A549 (cell line): Measurements from ENCODE around the gene PYROXD2. TPM values are rescaled to one million over a fixed set of nuclear protein-coding genes. Genes with fewer than 3 reads are reported as not detected.

Experiments
- ATAC-seq, 2 experiments: fragments of 200-7000 bp in 1 of 2; fragments of >200 bp in 1 of 2; cut with Nextera tagmentation in 1 of 2; cut with Tn5 transposase in 1 of 2; 3 replicates each; pipeline versions ENCODE4 v1.8.0 to v1.9.1; 2018 to 2020; ENCODE audit warnings: mild to moderate bottlenecking in 1 of 2, moderate library complexity in 1 of 2
- CTCF ChIA-PET: fragments of 300-600 bp; sonication (Branson Sonifier 250); formaldehyde crosslinking; extraction: SDS; loops from one replicate; lab custom pipeline; 2021; ENCODE audit warnings: antibody characterized with exemption, inconsistent platforms; lab: Yijun Ruan, JAX
- POLR2A ChIA-PET: fragments of 350-600 bp; formaldehyde crosslinking; extraction: SDS; loops from one replicate; lab custom pipeline; 2021; ENCODE audit warnings: antibody characterized with exemption, inconsistent platforms; lab: Yijun Ruan, JAX
- DNase-seq, 2 experiments: peaks; one replicate each; pipeline versions ENCODE4 v3.0.0 to v3.0.0-alpha.2; 2011 to 2016; ENCODE audit warnings: low read depth in 1 of 2, low spot score in 1 of 2
- FAIRE-seq: peaks from 2 replicates; lab custom pipeline; 2011; peaks lifted over from hg19 to GRCh38; lab: Jason Lieb, UNC
- H3K27ac ChIP-seq, 2 experiments: fragments of >200 bp; sonication (Bioruptor Twin); formaldehyde crosslinking; 3 replicates each; pipeline ENCODE4 v1.5.1; 2016 to 2017
- H3K4me1 ChIP-seq: fragments of >200 bp; sonication (Bioruptor Twin); formaldehyde crosslinking; 3 replicates; pipeline ENCODE4 v1.6.1; 2016
- H3K4me2 ChIP-seq: fragments of >200 bp; sonication (Bioruptor Twin); formaldehyde crosslinking; 3 replicates; pipeline ENCODE4 v1.6.1; 2016
- H3K4me3 ChIP-seq: fragments of >200 bp; sonication (Bioruptor Twin); formaldehyde crosslinking; 3 replicates; pipeline ENCODE4 v1.5.1; 2016
- H3K9me3 ChIP-seq: fragments of >200 bp; sonication (Bioruptor Twin); formaldehyde crosslinking; 3 replicates; pipeline ENCODE4 v1.6.1; 2016
- CHD2 ChIP-seq: fragments of 150-350 bp; IDR thresholded peaks from 2 replicates; pipeline ENCODE4 v1.6.1; 2014; ENCODE audit warnings: low read length; ENCODE audit not compliant: partially characterized antibody
- EHF ChIP-seq: fragments of 250-450 bp; sonication (Bioruptor Pico); IDR thresholded peaks from 2 replicates; pipeline ENCODE4 v1.5.0; 2020; ENCODE audit warnings: mild to moderate bottlenecking
- ELK1 ChIP-seq: fragments of 150-350 bp; IDR thresholded peaks from 2 replicates; pipeline ENCODE4 v1.6.1; 2014; ENCODE audit warnings: low read depth, mild to moderate bottlenecking, low read length
- EP300 ChIP-seq, 2 experiments: fragments of >200 bp; sonication (Bioruptor Twin); formaldehyde crosslinking; IDR thresholded peaks; 2 replicates in 1 of 2; 3 replicates in 1 of 2; pipeline ENCODE4 v1.6.1; 2016 to 2017
- FOSB ChIP-seq: fragments of 250-450 bp; sonication (Bioruptor Pico); IDR thresholded peaks from 2 replicates; pipeline ENCODE4 v1.5.0; 2020; ENCODE audit warnings: mild to moderate bottlenecking, moderate library complexity
- FOSL2 ChIP-seq, 2 experiments: fragments of 450-650 bp in 1 of 2; fragments of >200 bp in 1 of 2; sonication (Bioruptor Twin) in 1 of 2; formaldehyde crosslinking; IDR thresholded peaks; 2 replicates each; pipeline versions ENCODE4 v1.5.0 to v1.6.1; 2016 to 2020; ENCODE audit warnings: mild to moderate bottlenecking in 1 of 2, moderate library complexity in 1 of 2
- GATA3 ChIP-seq: IDR thresholded peaks from 2 replicates; pipeline ENCODE4 v1.6.1; 2012; ENCODE audit warnings: borderline replicate concordance
- HDAC2 ChIP-seq: fragments of 200-600 bp; sonication (generic); IDR thresholded peaks from 2 replicates; pipeline ENCODE4 v1.6.1; 2016
- HMGXB4 ChIP-seq: fragments of 250-450 bp; sonication (Bioruptor Pico); IDR thresholded peaks from 2 replicates; pipeline ENCODE4 v1.5.0; 2021; ENCODE audit warnings: mild to moderate bottlenecking, moderate library complexity, borderline replicate concordance
- HOXA7 ChIP-seq: fragments of 250-450 bp; sonication (Bioruptor Pico); IDR thresholded peaks from 2 replicates; pipeline ENCODE4 v1.5.0; 2020; ENCODE audit warnings: mild to moderate bottlenecking, moderate library complexity
- HOXB5 ChIP-seq: fragments of 250-450 bp; sonication (Bioruptor Pico); IDR thresholded peaks from 2 replicates; pipeline ENCODE4 v1.5.0; 2020; ENCODE audit warnings: mild to moderate bottlenecking, moderate library complexity
- KDM1A ChIP-seq: fragments of 200-600 bp; sonication (generic); IDR thresholded peaks from 2 replicates; pipeline ENCODE4 v1.6.1; 2016; ENCODE audit warnings: low read depth, mild to moderate bottlenecking
- MYC ChIP-seq: IDR thresholded peaks from 2 replicates; pipeline ENCODE4 v1.6.1; 2012; ENCODE audit warnings: mild to moderate bottlenecking, inconsistent platforms, low read length, improper control_type of control experiment, borderline replicate concordance
- NFE2L2 ChIP-seq: fragments of 150-350 bp; conservative IDR thresholded peaks from 2 replicates; pipeline ENCODE4 v1.6.1; 2014; ENCODE audit warnings: low read length
- NPAS2 ChIP-seq: fragments of 250-450 bp; sonication (Bioruptor Pico); IDR thresholded peaks from 2 replicates; pipeline ENCODE4 v1.8.0; 2022; ENCODE audit warnings: mild to moderate bottlenecking, moderate library complexity, borderline replicate concordance
- NR3C1 ChIP-seq: fragments of >200 bp; sonication (Bioruptor Twin); formaldehyde crosslinking; IDR thresholded peaks from 3 replicates; pipeline ENCODE4 v1.6.1; 2017
- RAD21 ChIP-seq, 2 experiments: fragments of >200 bp in 1 of 2; sonication (Bioruptor Twin) in 1 of 2; formaldehyde crosslinking in 1 of 2; IDR thresholded peaks in 1 of 2; conservative IDR thresholded peaks in 1 of 2; 2 replicates in 1 of 2; 3 replicates in 1 of 2; pipeline ENCODE4 v1.6.1; 2012 to 2018; ENCODE audit warnings: inconsistent platforms in 1 of 2
- SREBF2 ChIP-seq: fragments of 450-650 bp; IDR thresholded peaks from 2 replicates; pipeline ENCODE4 v1.6.1; 2014; ENCODE audit warnings: mild to moderate bottlenecking, moderate library complexity
- TP53 ChIP-seq: fragments of 250-450 bp; sonication (Bioruptor Pico); IDR thresholded peaks from 2 replicates; pipeline ENCODE4 v1.5.0; 2021; ENCODE audit warnings: mild to moderate bottlenecking, moderate library complexity
- USF2 ChIP-seq: fragments of 450-650 bp; IDR thresholded peaks from 2 replicates; pipeline ENCODE4 v1.6.1; 2014; ENCODE audit warnings: antibody characterized with exemption
- ZC3H11A ChIP-seq: fragments of 450-650 bp; IDR thresholded peaks from 2 replicates; pipeline ENCODE4 v1.6.1; 2014; ENCODE audit warnings: antibody characterized with exemption, mild to moderate bottlenecking
- ZFP36 ChIP-seq: fragments of 450-650 bp; IDR thresholded peaks from 2 replicates; pipeline ENCODE4 v1.6.1; 2014; ENCODE audit warnings: borderline replicate concordance; ENCODE audit not compliant: partially characterized antibody
- ZNF302 ChIP-seq: fragments of 250-450 bp; sonication (Bioruptor Pico); IDR thresholded peaks from 2 replicates; pipeline ENCODE4 v1.9.0; 2021; ENCODE audit warnings: inconsistent platforms, mild to moderate bottlenecking, moderate library complexity
- ZSCAN20 ChIP-seq: fragments of 250-450 bp; sonication (Bioruptor Pico); IDR thresholded peaks from 2 replicates; pipeline ENCODE4 v1.8.0; 2022; ENCODE audit warnings: mild to moderate bottlenecking, moderate library complexity
- WGBS: methylation state at CpG from one replicate; pipeline ENCODE4 v1.1.6; 2017; ENCODE audit errors: missing lambda C conversion rate; 5-methylcytosine and 5-hydroxymethylcytosine counted together
- polyA plus RNA-seq, 4 experiments: library from polyadenylated mRNA; depleted of rRNA in 3 of 4; stranded (reverse); fragments of >200 nt; fragmentation: RNase III in 1 of 4; extraction: RNeasy Plus Mini Kit Qiagen cat#74134 plus additional on column Dnase treatment in 1 of 4; gene quantifications; 2 replicates in 3 of 4; 3 replicates in 1 of 4; pipeline ENCODE4 v1.2.3, GENCODE V29; 2011 to 2017

The PYROXD2 gene
- polyA plus RNA-seq, 2 of the 4 experiments (the other 2 are of a cell fraction) = 4.6 to 6.3 TPM

- POLR2A ChIA-PET = no interaction called here
- CTCF ChIA-PET = no interaction called here
- ATAC-seq = no peak
Measured at GRCh38 chr10:98410135-98410743, 4.7 kb downstream of the PYROXD2 start.

GRCh38 chr10:98408799-98409198 is 6.2 kb downstream of the PYROXD2 start:
- CTCF ChIA-PET = interaction anchor here (1.2 kb wide), 1 partner anchor 17 kb away, joined by 6 read pairs; no protein-coding TSS in a partner anchor
- DNase-seq (no peak), ATAC-seq (no peak), FAIRE-seq (no peak)
- H3K27ac ChIP-seq = no peak overlapping the region
- POLR2A ChIA-PET = no interaction called here
- 80% methylated on average over 4 of the region's 4 CpGs for WGBS
- no peaks in the 10 kb centered on the region for H3K9me3 ChIP-seq
- TF ChIP-seq MYC (no peak), TP53 (CRISPR knock-in tag) (no peak), NPAS2 (CRISPR knock-in tag) (no peak), FOSL2 (IDR thresholded peaks at IDR 0.05) (no peak), FOSL2 (CRISPR knock-in tag; IDR thresholded peaks at IDR 0.05) (no peak), ZFP36 (no peak), KDM1A (no peak), CHD2 (no peak), ELK1 (no peak), HOXB5 (no peak), GATA3 (no peak), RAD21 (conservative IDR thresholded peaks at IDR 0.05 in 1 of 2, IDR thresholded peaks at IDR 0.05 in 1 of 2) (no peak), ZNF302 (no peak), EHF (CRISPR knock-in tag) (no peak), HMGXB4 (CRISPR knock-in tag) (no peak), EP300 (IDR thresholded peaks at IDR 0.05) (no peak), FOSB (CRISPR knock-in tag) (no peak), NR3C1 (no peak), ZC3H11A (no peak)
- no peak overlapping the region for H3K4me2 ChIP-seq
- no peak overlapping the region for H3K4me3 ChIP-seq
- peaks cover 14% of the 10 kb centered on the region for H3K4me1 ChIP-seq

More at GRCh38 chr10:98410135-98410743, 4.7 kb downstream of the PYROXD2 start:
- FAIRE-seq (no peak), DNase-seq (no peak)
- Histone ChIP-seq H3K4me2 (no peak overlapping the region), H3K9me3 (no peaks in the 10 kb centered on the region), H3K4me1 (peaks cover 8% of the 10 kb centered on the region), H3K4me3 (no peak overlapping the region), H3K27ac (no peak overlapping the region)
- TF ChIP-seq ZFP36 = no peak
- TF ChIP-seq NR3C1 = no peak
- no peak for TF ChIP-seq ZSCAN20
- no peak for TF ChIP-seq ZC3H11A
- no peak for TF ChIP-seq EHF (CRISPR knock-in tag)
- WGBS = 66% methylated on average over 4 of the region's 4 CpGs

GRCh38 chr10:98407744-98408241 is 7.2 kb downstream of the PYROXD2 start:
- no peak for FAIRE-seq
- Histone ChIP-seq H3K4me3 (no peak overlapping the region), H3K4me2 (no peak overlapping the region), H3K27ac (no peak overlapping the region), H3K9me3 (no peaks in the 10 kb centered on the region), H3K4me1 (peaks cover 17% of the 10 kb centered on the region)
- ATAC-seq = no peak
- WGBS = 89% methylated on average over 15 of the region's 18 CpGs
- CTCF ChIA-PET = interaction anchor here (1.2 kb wide), 1 partner anchor 18 kb away, joined by 6 read pairs; no protein-coding TSS in a partner anchor
- TF ChIP-seq SREBF2 (no peak), HOXA7 (CRISPR knock-in tag) (no peak), NFE2L2 (no peak), HDAC2 (no peak), USF2 (no peak)
- DNase-seq = no peak
- POLR2A ChIA-PET = no interaction called here
